Body of pancreas (tissue), 4 donors: ENCODE results near the gene PARD6B. TPM values are rescaled to one million over a fixed set of nuclear protein-coding genes. Genes with fewer than 3 reads are reported as not detected.

Source experiments
- ATAC-seq: fragments of 150-250 bp; one replicate; pipeline ENCODE4 v1.9.1; 2016
- DNase-seq, 4 donors: peaks; one replicate each; pipeline ENCODE4 v3.0.0-alpha.2; 2019
- H3K27ac ChIP-seq, 4 donors: fragments of 200-600 bp; sonication (generic); 1 replicate in 3 of 4; 2 replicates in 1 of 4; pipeline versions ENCODE4 v1.5.1 to v1.6.1; 2016 to 2019; ENCODE audit warnings: mild to moderate bottlenecking in 1 of 4, mixed read lengths in 1 of 4, moderate library complexity in 1 of 4
- H3K27me3 ChIP-seq, 2 donors: fragments of 200-600 bp; sonication (generic); one replicate each; pipeline ENCODE4 v1.6.0; 2016; ENCODE audit warnings: mild to moderate bottlenecking in 1 of 2
- H3K36me3 ChIP-seq, 2 donors: fragments of 200-600 bp; sonication (generic); replicated peaks in 1 of 2; 2 replicates each; pipeline ENCODE4 v1.5.1; 2016; ENCODE audit warnings: low read depth in 2 of 2; ENCODE audit not compliant: insufficient read depth in 1 of 2
- H3K4me1 ChIP-seq: fragments of 200-600 bp; sonication (generic); one replicate; pipeline ENCODE4 v1.6.0; 2016
- H3K4me3 ChIP-seq, 2 donors: fragments of 200-600 bp; sonication (generic); 1 replicate in 1 of 2; 2 replicates in 1 of 2; pipeline ENCODE4 v1.5.1; 2016 to 2019
- H3K9me3 ChIP-seq, 3 donors: fragments of 200-600 bp; sonication (generic); 1 replicate in 2 of 3; 2 replicates in 1 of 3; pipeline ENCODE4 v1.5.1; 2016
- POLR2A ChIP-seq, 3 donors: fragments of 450-650 bp; IDR thresholded peaks; one replicate each; pipeline ENCODE4 v1.6.1; 2016; ENCODE audit warnings: antibody characterized with exemption in 3 of 3, mild to moderate bottlenecking in 2 of 3
- WGBS, 2 donors: methylation state at CpG; one replicate each; pipeline ENCODE4 v1.1.5; 2017; 5-methylcytosine and 5-hydroxymethylcytosine counted together
- intact Hi-C: fragments of 100-400 bp; cut with DNase I; formaldehyde crosslinking; loops from one replicate; pipeline ENCODE4 v1.15.1; 2023
- total RNA-seq, 2 donors: library from RNA; depleted of rRNA; stranded (reverse); fragments of >200 nt; gene quantifications; one replicate each; pipeline ENCODE4 v1.1.0, GENCODE V29; 2016
- TF ChIP-seq, protein P1 (sequence below), 7 experiments: fragments of 450-650 bp in 4 of 7; fragments of 200-600 bp in 3 of 7; sonication (generic) in 3 of 7; IDR thresholded peaks; one replicate each; pipeline ENCODE4 v1.5.1; 2016 to 2019; ENCODE audit warnings: antibody characterized with exemption in 7 of 7

Gene PARD6B
- total RNA-seq, 2 donors from 2014 or later = 4.6 to 8.6 TPM

GRCh38 chr20:50727792-50728485 is 3.4 kb upstream of the PARD6B start:
- Histone ChIP-seq H3K27me3 (no peaks in the 10 kb centered on the region), H3K4me1 (peaks cover 58% of the 10 kb centered on the region), H3K36me3 (no peaks in the 10 kb centered on the region), H3K4me3 (no peak overlapping the region), H3K9me3 (no peaks in the 10 kb centered on the region), H3K27ac (peak overlapping the region; percentile 81 to 96 (median 88))
- intact Hi-C loops = no loop called here
- WGBS, 2 donors = 11 to 20% methylated on average over 8 of the region's 8 CpGs
- ATAC-seq = peak; percentile 23
- peak in 1 of 3 donors; percentile 24 for TF ChIP-seq POLR2A (IDR thresholded peaks at IDR 0.05)
- TF ChIP-seq, protein P1, sequence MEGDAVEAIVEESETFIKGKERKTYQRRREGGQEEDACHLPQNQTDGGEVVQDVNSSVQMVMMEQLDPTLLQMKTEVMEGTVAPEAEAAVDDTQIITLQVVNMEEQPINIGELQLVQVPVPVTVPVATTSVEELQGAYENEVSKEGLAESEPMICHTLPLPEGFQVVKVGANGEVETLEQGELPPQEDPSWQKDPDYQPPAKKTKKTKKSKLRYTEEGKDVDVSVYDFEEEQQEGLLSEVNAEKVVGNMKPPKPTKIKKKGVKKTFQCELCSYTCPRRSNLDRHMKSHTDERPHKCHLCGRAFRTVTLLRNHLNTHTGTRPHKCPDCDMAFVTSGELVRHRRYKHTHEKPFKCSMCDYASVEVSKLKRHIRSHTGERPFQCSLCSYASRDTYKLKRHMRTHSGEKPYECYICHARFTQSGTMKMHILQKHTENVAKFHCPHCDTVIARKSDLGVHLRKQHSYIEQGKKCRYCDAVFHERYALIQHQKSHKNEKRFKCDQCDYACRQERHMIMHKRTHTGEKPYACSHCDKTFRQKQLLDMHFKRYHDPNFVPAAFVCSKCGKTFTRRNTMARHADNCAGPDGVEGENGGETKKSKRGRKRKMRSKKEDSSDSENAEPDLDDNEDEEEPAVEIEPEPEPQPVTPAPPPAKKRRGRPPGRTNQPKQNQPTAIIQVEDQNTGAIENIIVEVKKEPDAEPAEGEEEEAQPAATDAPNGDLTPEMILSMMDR (IDR thresholded peaks at IDR 0.05) = no peak
- peak; percentile 27 to 55 (median 40) for DNase-seq

- ATAC-seq (no peak), DNase-seq (peak in 1 of 4 donors; percentile 5)
- Histone ChIP-seq H3K27ac (peak overlapping the region; percentile 81 to 96 (median 88)), H3K27me3 (no peaks in the 10 kb centered on the region), H3K9me3 (no peaks in the 10 kb centered on the region), H3K4me3 (no peak overlapping the region), H3K36me3 (no peaks in the 10 kb centered on the region), H3K4me1 (peaks cover 64% of the 10 kb centered on the region)
- intact Hi-C loops = no loop called here
- 56 to 57% methylated on average over 4 of the region's 4 CpGs for WGBS, 2 donors
- no peak for TF ChIP-seq POLR2A (IDR thresholded peaks at IDR 0.05)
- TF ChIP-seq, protein P1 (IDR thresholded peaks at IDR 0.05) = no peak
Measured at GRCh38 chr20:50728486-50728980, 2.8 kb upstream of the PARD6B start.

GRCh38 chr20:50728981-50729874 is 2.2 kb upstream of the PARD6B start:
- TF ChIP-seq POLR2A (IDR thresholded peaks at IDR 0.05) = peak in 2 of 3 donors; percentile 29 to 43
- TF ChIP-seq, protein P1 (IDR thresholded peaks at IDR 0.05) = no peak
- H3K36me3 ChIP-seq = no peaks in the 10 kb centered on the region
- H3K27me3 ChIP-seq = no peaks in the 10 kb centered on the region
- no peaks in the 10 kb centered on the region for H3K9me3 ChIP-seq
- peak overlapping the region; percentile 81 to 96 (median 88) for H3K27ac ChIP-seq
- peak; percentile 39 to 59 (median 48) for DNase-seq
- H3K4me1 ChIP-seq = peaks cover 71% of the 10 kb centered on the region
- ATAC-seq = no peak
- intact Hi-C loops = no loop called here
- no peak overlapping the region for H3K4me3 ChIP-seq
- 40 to 50% methylated on average over 11 of the region's 11 CpGs for WGBS, 2 donors

- 32 to 35% methylated on average over 14 to 21 of the region's 21 CpGs for WGBS, 2 donors
- H3K36me3 ChIP-seq = no peaks in the 10 kb centered on the region
- H3K27me3 ChIP-seq = no peaks in the 10 kb centered on the region
- TF ChIP-seq, protein P1 (IDR thresholded peaks at IDR 0.05) = no peak
- no peak for TF ChIP-seq POLR2A (IDR thresholded peaks at IDR 0.05)
- H3K9me3 ChIP-seq = no peaks in the 10 kb centered on the region
- H3K27ac ChIP-seq = peak overlapping the region; percentile 37 to 96 (median 84)
- peaks cover 76% of the 10 kb centered on the region for H3K4me1 ChIP-seq
- DNase-seq (peak; percentile 16 to 34 (median 26)), ATAC-seq (no peak)
- intact Hi-C loops = no loop called here
- H3K4me3 ChIP-seq = peak overlapping the region; percentile 19 to 30
Measured at GRCh38 chr20:50729901-50730764, 1.2 kb upstream of the PARD6B start.
